Mammary epithelial cell (primary cell): ENCODE measurements around the gene PCNX2.

Source experiments
- EZH2 ChIP-seq: IDR thresholded peaks from 2 replicates; pipeline ENCODE4 v1.6.1; 2012; ENCODE audit warnings: low read length, inconsistent platforms, borderline replicate concordance
- TF ChIP-seq, protein P1 (sequence below), 2 donors: IDR thresholded peaks in 1 of 2; conservative IDR thresholded peaks in 1 of 2; 2 replicates each; pipeline ENCODE4 v1.5.1; 2011 to 2012; ENCODE audit warnings: inconsistent platforms in 2 of 2, low read length in 2 of 2, mild to moderate bottlenecking in 2 of 2, control low read depth in 1 of 2, low read depth in 1 of 2; ENCODE audit not compliant: insufficient read depth in 1 of 2; ENCODE audit errors: extremely low read depth in 1 of 2

DNA sequence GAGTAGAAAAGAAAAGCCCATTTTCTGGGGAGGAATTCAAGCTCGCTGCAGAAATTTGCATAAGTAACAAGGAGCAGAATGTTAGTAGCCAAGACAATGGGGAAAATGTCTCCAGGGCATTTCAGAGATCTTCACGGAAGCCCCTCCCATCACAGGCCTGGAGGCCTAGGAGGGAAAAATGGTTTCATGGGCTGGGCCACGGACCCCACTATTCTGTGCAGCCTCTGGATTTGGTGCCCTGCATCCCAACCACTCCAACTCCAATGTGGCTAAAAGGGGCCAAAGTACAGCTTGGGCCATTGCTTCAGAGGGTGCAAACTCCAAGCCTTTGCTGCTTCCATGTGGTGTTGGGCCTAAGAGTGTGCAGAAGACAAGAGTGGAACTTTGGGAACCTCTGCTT is 302.0 kb downstream of the PCNX2 start:
- TF ChIP-seq, protein P1, sequence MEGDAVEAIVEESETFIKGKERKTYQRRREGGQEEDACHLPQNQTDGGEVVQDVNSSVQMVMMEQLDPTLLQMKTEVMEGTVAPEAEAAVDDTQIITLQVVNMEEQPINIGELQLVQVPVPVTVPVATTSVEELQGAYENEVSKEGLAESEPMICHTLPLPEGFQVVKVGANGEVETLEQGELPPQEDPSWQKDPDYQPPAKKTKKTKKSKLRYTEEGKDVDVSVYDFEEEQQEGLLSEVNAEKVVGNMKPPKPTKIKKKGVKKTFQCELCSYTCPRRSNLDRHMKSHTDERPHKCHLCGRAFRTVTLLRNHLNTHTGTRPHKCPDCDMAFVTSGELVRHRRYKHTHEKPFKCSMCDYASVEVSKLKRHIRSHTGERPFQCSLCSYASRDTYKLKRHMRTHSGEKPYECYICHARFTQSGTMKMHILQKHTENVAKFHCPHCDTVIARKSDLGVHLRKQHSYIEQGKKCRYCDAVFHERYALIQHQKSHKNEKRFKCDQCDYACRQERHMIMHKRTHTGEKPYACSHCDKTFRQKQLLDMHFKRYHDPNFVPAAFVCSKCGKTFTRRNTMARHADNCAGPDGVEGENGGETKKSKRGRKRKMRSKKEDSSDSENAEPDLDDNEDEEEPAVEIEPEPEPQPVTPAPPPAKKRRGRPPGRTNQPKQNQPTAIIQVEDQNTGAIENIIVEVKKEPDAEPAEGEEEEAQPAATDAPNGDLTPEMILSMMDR (conservative IDR thresholded peaks at IDR 0.05 in 1 of 2, IDR thresholded peaks at IDR 0.05 in 1 of 2; ENCODE audit: extremely low read depth in 1 of 2, insufficient read depth in 1 of 2, low read depth in 1 of 2, low read length in 2 of 2) = no peak
- no peak for TF ChIP-seq EZH2
